Uterus (tissue), 2 donors: ENCODE data around the gene FAM25G.
"Not testable (repeated sequence)": the region's sequence is repeated elsewhere in the genome, so short reads cannot be mapped to it uniquely, and the experiment has no call there.

Experiments
- CTCF ChIP-seq, 4 experiments: fragments of 200-600 bp in 2 of 4; fragments of 450-650 bp in 2 of 4; sonication (generic) in 2 of 4; IDR thresholded peaks; one replicate each; pipeline ENCODE4 v1.5.1; 2016 to 2019; ENCODE audit warnings: antibody characterized with exemption in 4 of 4, mild to moderate bottlenecking in 2 of 4, moderate library complexity in 1 of 4
- POLR2A ChIP-seq, 2 donors: fragments of 450-650 bp; IDR thresholded peaks; one replicate each; pipeline ENCODE4 v1.6.1; 2016; ENCODE audit warnings: antibody characterized with exemption in 2 of 2, mild to moderate bottlenecking in 1 of 2, moderate library complexity in 1 of 2

- TF ChIP-seq CTCF, POLR2A (IDR thresholded peaks at IDR 0.05): not testable (repeated sequence)
Measured at GRCh38 chr10:47472072-47472471, 19.4 kb downstream of the FAM25G start.
